B cell (primary cell): ENCODE measurements around the gene EYS. TPM values are rescaled to one million over a fixed set of nuclear protein-coding genes. Genes with fewer than 3 reads are reported as not detected.
"Not testable (repeated sequence)": the region's sequence is repeated elsewhere in the genome, so short reads cannot be mapped to it uniquely, and the experiment has no call there.

ENCODE experiments used
- ATAC-seq: fragments of 200-7000 bp; cut with Tn5 transposase; one replicate; pipeline ENCODE4 v1.10.0; 2021; ENCODE audit warnings: low read depth, mild to moderate bottlenecking, moderate number of reproducible peaks, moderate library complexity
- CTCF ChIA-PET: fragments of 350-600 bp; sonication (Branson Sonifier 250); formaldehyde crosslinking; loops from one replicate; lab custom pipeline; 2021; ENCODE audit warnings: antibody characterized with exemption, inconsistent platforms; lab: Charles Lee
- POLR2A ChIA-PET: fragments of 350-600 bp; sonication (Branson Sonifier 250); formaldehyde crosslinking; loops from one replicate; lab custom pipeline; 2021; ENCODE audit warnings: antibody characterized with exemption; lab: Charles Lee
- DNase-seq: peaks from one replicate; pipeline ENCODE4 v3.0.0; 2013
- H2AFZ ChIP-seq: 2 replicates; pipeline ENCODE4 v1.6.1; 2012; ENCODE audit warnings: mild to moderate bottlenecking, low read depth, low read length; ENCODE audit not compliant: insufficient read depth, poor library complexity, severe bottlenecking
- H3K27ac ChIP-seq, 2 donors: 1 replicate in 1 of 2; 2 replicates in 1 of 2; pipeline ENCODE4 v1.5.1; 2012 to 2013; ENCODE audit warnings: low read length in 2 of 2, mild to moderate bottlenecking in 2 of 2, moderate library complexity in 1 of 2
- H3K27me3 ChIP-seq, 4 experiments: fragments of 200-600 bp in 1 of 4; sonication (generic) in 1 of 4; replicated peaks in 1 of 4; 1 replicate in 2 of 4; 2 replicates in 2 of 4; pipeline versions ENCODE4 v1.6.1 to v1.7.0; 2013 to 2016; ENCODE audit warnings: low read length in 3 of 4, mild to moderate bottlenecking in 2 of 4, mixed read lengths in 1 of 4, moderate library complexity in 1 of 4; ENCODE audit not compliant: insufficient read depth in 4 of 4, control insufficient read depth in 3 of 4; ENCODE audit errors: control extremely low read depth in 1 of 4
- H3K36me3 ChIP-seq, 2 experiments: replicated peaks in 1 of 2; 1 replicate in 1 of 2; 2 replicates in 1 of 2; pipeline versions ENCODE4 v1.6.1 to v1.7.1; 2013; ENCODE audit warnings: low read length in 1 of 2; ENCODE audit not compliant: insufficient read depth in 2 of 2, control insufficient read depth in 1 of 2; ENCODE audit errors: control extremely low read depth in 1 of 2, extremely low read depth in 1 of 2
- H3K4me1 ChIP-seq, 2 donors: fragments of 200-600 bp in 1 of 2; sonication (generic) in 1 of 2; 1 replicate in 1 of 2; 2 replicates in 1 of 2; pipeline versions ENCODE4 v1.5.1 to v1.6.1; 2013 to 2017; ENCODE audit warnings: low read length in 2 of 2; ENCODE audit not compliant: control insufficient read depth in 2 of 2, insufficient read depth in 2 of 2
- H3K4me2 ChIP-seq: replicated peaks from 2 replicates; pipeline ENCODE3; 2012; ENCODE audit warnings: mild to moderate bottlenecking, low read depth, low read length; ENCODE audit not compliant: poor library complexity, severe bottlenecking
- H3K4me3 ChIP-seq, 5 experiments: fragments of 200-600 bp in 1 of 5; sonication (generic) in 1 of 5; 1 replicate in 3 of 5; 2 replicates in 2 of 5; pipeline versions ENCODE4 v1.5.1 to v1.7.0; 2011 to 2016; ENCODE audit warnings: low read length in 4 of 5, mild to moderate bottlenecking in 4 of 5, low read depth in 2 of 5, control low read depth in 1 of 5, moderate library complexity in 1 of 5; ENCODE audit not compliant: insufficient read depth in 1 of 5; ENCODE audit errors: control extremely low read depth in 1 of 5, extremely low read depth in 1 of 5
- H3K79me2 ChIP-seq: fragments of 200-600 bp; sonication (generic); one replicate; pipeline ENCODE4 v1.6.0; 2016; ENCODE audit warnings: low read length; ENCODE audit not compliant: control insufficient read depth, insufficient read depth
- H3K9ac ChIP-seq: fragments of 200-600 bp; sonication (generic); 2 replicates; pipeline ENCODE4 v1.6.1; 2017; ENCODE audit warnings: mild to moderate bottlenecking, low read length, moderate library complexity
- H3K9me3 ChIP-seq, 3 donors: one replicate each; pipeline versions ENCODE4 v1.6.1 to v1.7.1; 2013; ENCODE audit warnings: low read length in 2 of 3; ENCODE audit not compliant: control insufficient read depth in 2 of 3, insufficient read depth in 1 of 3; ENCODE audit errors: control extremely low read depth in 1 of 3
- H4K20me1 ChIP-seq: 2 replicates; pipeline ENCODE4 v1.6.0; 2012; ENCODE audit warnings: mild to moderate bottlenecking, low read length; ENCODE audit not compliant: insufficient read depth, control insufficient read depth, poor library complexity, severe bottlenecking
- H3K27ac Mint-ChIP-seq: one replicate; pipeline ENCODE4 v1.8.0; 2021; ENCODE audit warnings: mixed read lengths
- H3K27me3 Mint-ChIP-seq: one replicate; pipeline ENCODE4 v1.8.0; 2021; ENCODE audit warnings: mixed read lengths
- H3K4me1 Mint-ChIP-seq: one replicate; pipeline ENCODE4 v1.8.0; 2021; ENCODE audit warnings: mixed read lengths
- H3K4me3 Mint-ChIP-seq: one replicate; pipeline ENCODE4 v1.8.0; 2021; ENCODE audit warnings: mixed read lengths
- H3K9me3 Mint-ChIP-seq: one replicate; pipeline ENCODE4 v1.8.0; 2022; ENCODE audit warnings: mixed read lengths; ENCODE audit not compliant: insufficient read depth
- EZH2 ChIP-seq: IDR thresholded peaks from 2 replicates; pipeline ENCODE4 v1.6.1; 2012; ENCODE audit warnings: borderline replicate concordance, low read depth, mild to moderate bottlenecking, moderate library complexity, low read length; ENCODE audit not compliant: insufficient read depth, poor library complexity, severe bottlenecking
- WGBS: methylation state at CpG from one replicate; pipeline ENCODE4 v1.1.5; 2013; ENCODE audit warnings: missing lambda C conversion rate; ENCODE audit not compliant: insufficient coverage; 5-methylcytosine and 5-hydroxymethylcytosine counted together
- intact Hi-C: fragments of 100-400 bp; cut with micrococcal nuclease; formaldehyde crosslinking; loops from one replicate; pipeline ENCODE4 v1.10.0; 2022
- polyA plus RNA-seq: library from polyadenylated mRNA; depleted of rRNA; stranded (reverse); fragments of >200 nt; gene quantifications from 2 replicates; pipeline ENCODE4 v1.2.3, GENCODE V29; 2012
- total RNA-seq, 2 donors: library from RNA; stranded (reverse); fragments of 120-200 nt in 1 of 2; gene quantifications; 1 replicate in 1 of 2; 2 replicates in 1 of 2; pipeline versions ENCODE4 v1.2.3 to v1.2.4, GENCODE V29; 2013 to 2022
- TF ChIP-seq, protein P1 (sequence below): fragments of 200-600 bp; IDR thresholded peaks from one replicate; pipeline ENCODE4 v1.8.0; 2022; ENCODE audit warnings: antibody characterized with exemption, mild to moderate bottlenecking

Gene EYS
- total and polyA plus RNA-seq, 2 donors (not counting 1 experiment from before 2014, with no cell fraction given) = not detected

DNA sequence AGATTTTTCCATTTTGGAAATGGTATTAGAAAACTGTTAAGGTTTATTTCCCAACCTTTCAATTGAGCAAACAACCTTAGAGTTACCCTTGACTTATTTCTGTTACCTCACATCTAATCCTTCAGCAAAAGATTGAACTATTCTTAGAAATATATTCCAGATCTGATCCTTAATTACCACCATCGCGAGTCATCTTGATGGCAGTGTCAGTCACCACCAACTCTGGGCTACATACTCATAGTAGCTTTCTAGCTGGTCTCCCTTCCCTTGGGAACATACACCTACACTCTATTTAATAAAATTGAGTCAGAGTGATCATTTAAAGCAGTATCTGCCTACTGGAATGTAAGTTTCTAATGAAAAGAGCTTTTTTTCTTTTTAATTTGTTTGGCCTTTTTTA is 308.2 kb downstream of the EYS start:
- CTCF ChIA-PET = no interaction called here
- Histone ChIP-seq H3K4me2 (no peak overlapping the region), H3K9ac (no peak overlapping the region), H3K4me3 (no peak overlapping the region), H2AFZ (no peak overlapping the region), H3K27ac (no peak overlapping the region), H3K27me3 (no peaks in the 10 kb centered on the region), H3K36me3 (no peaks in the 10 kb centered on the region), H3K4me1 (no peaks in the 10 kb centered on the region), H4K20me1 (no peaks in the 10 kb centered on the region), H3K9me3 (peaks cover 0 to 1% (median 0%) of the 10 kb centered on the region in 3 donors), H3K79me2 (no peaks in the 10 kb centered on the region)
- ATAC-seq = no peak
- no peaks in the 10 kb centered on the region for H3K4me1 Mint-ChIP-seq
- H3K27ac Mint-ChIP-seq = no peak overlapping the region
- intact Hi-C loops = no loop called here
- TF ChIP-seq EZH2 = no peak
- TF ChIP-seq, protein P1, sequence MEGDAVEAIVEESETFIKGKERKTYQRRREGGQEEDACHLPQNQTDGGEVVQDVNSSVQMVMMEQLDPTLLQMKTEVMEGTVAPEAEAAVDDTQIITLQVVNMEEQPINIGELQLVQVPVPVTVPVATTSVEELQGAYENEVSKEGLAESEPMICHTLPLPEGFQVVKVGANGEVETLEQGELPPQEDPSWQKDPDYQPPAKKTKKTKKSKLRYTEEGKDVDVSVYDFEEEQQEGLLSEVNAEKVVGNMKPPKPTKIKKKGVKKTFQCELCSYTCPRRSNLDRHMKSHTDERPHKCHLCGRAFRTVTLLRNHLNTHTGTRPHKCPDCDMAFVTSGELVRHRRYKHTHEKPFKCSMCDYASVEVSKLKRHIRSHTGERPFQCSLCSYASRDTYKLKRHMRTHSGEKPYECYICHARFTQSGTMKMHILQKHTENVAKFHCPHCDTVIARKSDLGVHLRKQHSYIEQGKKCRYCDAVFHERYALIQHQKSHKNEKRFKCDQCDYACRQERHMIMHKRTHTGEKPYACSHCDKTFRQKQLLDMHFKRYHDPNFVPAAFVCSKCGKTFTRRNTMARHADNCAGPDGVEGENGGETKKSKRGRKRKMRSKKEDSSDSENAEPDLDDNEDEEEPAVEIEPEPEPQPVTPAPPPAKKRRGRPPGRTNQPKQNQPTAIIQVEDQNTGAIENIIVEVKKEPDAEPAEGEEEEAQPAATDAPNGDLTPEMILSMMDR = no peak
- whole genome bisulfite sequencing = no CpG with 5 or more reads among the region's 2 CpGs
- H3K9me3 Mint-ChIP-seq = peaks cover 13% of the 10 kb centered on the region
- POLR2A ChIA-PET = no interaction called here
- no peak overlapping the region for H3K4me3 Mint-ChIP-seq
- DNase-seq = no peak
- no peaks in the 10 kb centered on the region for H3K27me3 Mint-ChIP-seq

DNA sequence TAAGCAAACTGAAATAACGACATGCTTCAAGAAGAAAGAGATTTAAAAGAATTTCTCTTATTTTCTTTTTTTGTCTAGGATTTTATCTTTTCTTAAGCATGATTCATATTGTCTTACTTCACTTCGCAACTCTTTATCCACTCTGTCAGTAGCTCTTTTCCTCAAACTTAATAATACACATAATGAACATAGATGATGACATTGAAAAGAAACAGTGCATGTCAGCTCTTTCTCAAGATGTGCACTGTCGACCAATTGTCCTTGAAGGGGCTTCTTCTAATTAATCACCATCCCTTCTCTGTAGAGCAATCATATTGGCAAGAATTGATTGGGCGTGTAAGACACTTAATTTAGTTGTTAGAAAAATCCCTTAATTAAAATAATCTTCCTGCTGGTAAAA is 356.5 kb downstream of the EYS start:
- no peak overlapping the region for H3K9ac ChIP-seq
- TF ChIP-seq, protein P1 = no peak
- TF ChIP-seq EZH2 = no peak
- no peaks in the 10 kb centered on the region for H3K27me3 ChIP-seq
- WGBS = no CpG with 5 or more reads among the region's 4 CpGs
- Mint-ChIP-seq H3K27me3 (no peaks in the 10 kb centered on the region), H3K4me3 (no peak overlapping the region), H3K4me1 (no peaks in the 10 kb centered on the region), H3K27ac (no peak overlapping the region), H3K9me3 (peaks cover 5% of the 10 kb centered on the region)
- no peak overlapping the region for H3K27ac ChIP-seq
- H3K4me2 ChIP-seq = no peak overlapping the region
- no peaks in the 10 kb centered on the region for H3K36me3 ChIP-seq
- H3K9me3 ChIP-seq = no peaks in the 10 kb centered on the region
- H3K4me1 ChIP-seq = no peaks in the 10 kb centered on the region
- H2AFZ ChIP-seq = no peak overlapping the region
- DNase-seq = no peak
- H4K20me1 ChIP-seq = no peaks in the 10 kb centered on the region
- H3K79me2 ChIP-seq = no peaks in the 10 kb centered on the region
- no peak overlapping the region for H3K4me3 ChIP-seq
- intact Hi-C loops = no loop called here
- ATAC-seq = no peak
- CTCF ChIA-PET = no interaction called here
- POLR2A ChIA-PET = no interaction called here

DNA sequence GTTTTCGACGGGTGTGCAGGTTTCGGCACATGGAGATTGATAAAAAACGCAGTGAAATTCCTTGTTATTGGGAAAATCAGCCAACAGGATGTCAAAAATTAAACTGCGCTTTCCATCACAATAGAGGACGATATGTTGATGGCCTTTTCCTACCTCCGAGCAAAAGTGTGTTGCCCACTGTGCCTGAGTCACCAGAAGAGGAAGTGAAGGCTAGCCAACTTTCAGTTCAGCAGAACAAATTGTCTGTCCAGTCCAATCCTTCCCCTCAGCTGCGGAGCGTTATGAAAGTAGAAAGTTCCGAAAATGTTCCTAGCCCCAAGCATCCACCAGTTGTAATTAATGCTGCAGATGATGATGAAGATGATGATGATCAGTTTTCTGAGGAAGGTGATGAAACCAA is 404.4 kb downstream of the EYS start:
- H3K4me1 ChIP-seq, H3K27me3 ChIP-seq, CTCF ChIA-PET, H3K4me3 Mint-ChIP-seq, DNase-seq, H3K27ac ChIP-seq, H3K4me3 ChIP-seq, H3K36me3 ChIP-seq, H2AFZ ChIP-seq, intact Hi-C loops, H3K9ac ChIP-seq, H3K9me3 Mint-ChIP-seq, H4K20me1 ChIP-seq, H3K27me3 Mint-ChIP-seq, H3K4me2 ChIP-seq, H3K9me3 ChIP-seq, POLR2A ChIA-PET, ATAC-seq, H3K79me2 ChIP-seq, H3K4me1 Mint-ChIP-seq, H3K27ac Mint-ChIP-seq: not testable (repeated sequence)
- WGBS = no CpG with 5 or more reads among the region's 10 CpGs
